HEK293 (cell line): ENCODE measurements around the gene OR6A2.

Experiments
- CTCF ChIA-PET: fragments of 350-600 bp; formaldehyde crosslinking; extraction: SDS; loops from one replicate; lab custom pipeline; 2021; ENCODE audit warnings: antibody characterized with exemption; lab: Yijun Ruan, JAX
- POLR2A ChIA-PET: fragments of 300-600 bp; formaldehyde crosslinking; extraction: SDS; loops from one replicate; lab custom pipeline; 2020; ENCODE audit warnings: antibody characterized with exemption, inconsistent platforms; lab: Yijun Ruan, JAX
- H3K27ac ChIP-seq: fragments of 200-500 bp; sonication (Bioruptor generic); 2 replicates; pipeline ENCODE4 v1.5.1; 2014; ENCODE audit warnings: low read depth, low read length, control low read depth, inconsistent platforms; ENCODE audit errors: extremely low read depth
- H3K36me3 ChIP-seq, 2 experiments: fragments of 200-500 bp in 1 of 2; sonication (Bioruptor generic) in 1 of 2; 1 replicate in 1 of 2; 2 replicates in 1 of 2; pipeline ENCODE4 v1.5.1; 2014 to 2017; ENCODE audit warnings: inconsistent platforms in 2 of 2, low read length in 2 of 2; ENCODE audit not compliant: control insufficient read depth in 2 of 2, insufficient read depth in 1 of 2
- H3K4me1 ChIP-seq: fragments of 200-500 bp; sonication (Bioruptor generic); 2 replicates; pipeline ENCODE4 v1.5.1; 2014; ENCODE audit warnings: mild to moderate bottlenecking, low read length, inconsistent platforms; ENCODE audit not compliant: control insufficient read depth, insufficient read depth
- H3K4me3 ChIP-seq: 2 replicates; pipeline ENCODE4 v1.5.1; 2011; ENCODE audit warnings: low read depth, mild to moderate bottlenecking, control low read depth, low read length, moderate library complexity
- H3K9me3 ChIP-seq: fragments of 200-500 bp; sonication (Bioruptor generic); 2 replicates; pipeline ENCODE4 v1.5.1; 2014; ENCODE audit warnings: low read depth, low read length, inconsistent platforms; ENCODE audit not compliant: control insufficient read depth, insufficient read depth
- GFI1B ChIP-seq: fragments of 450-650 bp; formaldehyde crosslinking; IDR thresholded peaks from 2 replicates; pipeline ENCODE4 v1.5.1; 2016; ENCODE audit warnings: missing biosample characterization, missing genetic modification characterization
- GLI2 ChIP-seq: fragments of 450-650 bp; formaldehyde crosslinking; IDR thresholded peaks from 2 replicates; pipeline ENCODE4; 2017; ENCODE audit warnings: missing biosample characterization, missing genetic modification characterization, low read depth, borderline replicate concordance
- GLIS1 ChIP-seq: fragments of 450-650 bp; formaldehyde crosslinking; IDR thresholded peaks from 2 replicates; pipeline ENCODE4 v1.5.1; 2016; ENCODE audit warnings: missing biosample characterization, missing genetic modification characterization
- GLIS2 ChIP-seq: fragments of 450-650 bp; formaldehyde crosslinking; IDR thresholded peaks from 2 replicates; pipeline ENCODE4 v1.5.1; 2016; ENCODE audit warnings: missing biosample characterization, missing genetic modification characterization
- HOXD13 ChIP-seq: sonication (generic); formaldehyde crosslinking; IDR thresholded peaks from 2 replicates; pipeline ENCODE4 v1.8.0; 2022; ENCODE audit warnings: missing genetic modification reagents, borderline replicate concordance
- KLF16 ChIP-seq: fragments of 450-650 bp; formaldehyde crosslinking; IDR thresholded peaks from 2 replicates; pipeline ENCODE4 v1.5.1; 2017; ENCODE audit warnings: missing biosample characterization, missing genetic modification characterization
- KLF8 ChIP-seq: fragments of 450-650 bp; formaldehyde crosslinking; IDR thresholded peaks from 2 replicates; pipeline ENCODE4 v1.5.1; 2016; ENCODE audit warnings: missing biosample characterization, missing genetic modification characterization
- PRDM1 ChIP-seq: fragments of 450-650 bp; formaldehyde crosslinking; IDR thresholded peaks from 2 replicates; pipeline ENCODE4; 2016; ENCODE audit warnings: missing biosample characterization, missing genetic modification characterization
- RBAK ChIP-seq: fragments of 450-650 bp; formaldehyde crosslinking; IDR thresholded peaks from 2 replicates; pipeline ENCODE4 v1.5.1; 2016; ENCODE audit warnings: missing biosample characterization, missing genetic modification characterization
- TCF7L2 ChIP-seq: IDR thresholded peaks from 2 replicates; pipeline ENCODE4 v1.6.1; 2011; ENCODE audit warnings: low read depth, mild to moderate bottlenecking, inconsistent platforms, low read length, moderate library complexity, borderline replicate concordance
- ZNF138 ChIP-seq: fragments of 450-650 bp; formaldehyde crosslinking; IDR thresholded peaks from 2 replicates; pipeline ENCODE4 v1.5.1; 2016; ENCODE audit warnings: missing biosample characterization, missing genetic modification characterization, borderline replicate concordance
- ZNF211 ChIP-seq: fragments of 450-650 bp; formaldehyde crosslinking; IDR thresholded peaks from 2 replicates; pipeline ENCODE4 v1.5.1; 2016; ENCODE audit warnings: low read depth, missing biosample characterization, missing genetic modification characterization
- ZNF24 ChIP-seq: fragments of 450-650 bp; formaldehyde crosslinking; IDR thresholded peaks from 2 replicates; pipeline ENCODE4 v1.5.1; 2016; ENCODE audit warnings: missing biosample characterization, missing genetic modification characterization
- ZNF266 ChIP-seq: fragments of 450-650 bp; formaldehyde crosslinking; IDR thresholded peaks from 2 replicates; pipeline ENCODE4 v1.5.1; 2016; ENCODE audit warnings: missing biosample characterization, missing genetic modification characterization, low read depth
- ZNF560 ChIP-seq: fragments of 450-650 bp; formaldehyde crosslinking; IDR thresholded peaks from 2 replicates; pipeline ENCODE4 v1.5.1; 2017; ENCODE audit warnings: missing biosample characterization, missing genetic modification characterization, borderline replicate concordance
- ZNF571 ChIP-seq: fragments of 450-650 bp; formaldehyde crosslinking; IDR thresholded peaks from 2 replicates; pipeline ENCODE4 v1.5.0; 2017; ENCODE audit warnings: missing biosample characterization, missing genetic modification characterization
- ZNF585B ChIP-seq: fragments of 450-650 bp; formaldehyde crosslinking; IDR thresholded peaks from 2 replicates; pipeline ENCODE4 v1.5.1; 2016; ENCODE audit warnings: missing biosample characterization, missing genetic modification characterization
- ZNF639 ChIP-seq: fragments of 450-650 bp; formaldehyde crosslinking; IDR thresholded peaks from 2 replicates; pipeline ENCODE4 v1.5.1; 2016; ENCODE audit warnings: missing biosample characterization, missing genetic modification characterization
- ZNF654 ChIP-seq: fragments of 450-650 bp; formaldehyde crosslinking; IDR thresholded peaks from 2 replicates; pipeline ENCODE4 v1.5.1; 2016; ENCODE audit warnings: low read depth, missing biosample characterization, missing genetic modification characterization
- ZNF658 ChIP-seq: fragments of 450-650 bp; formaldehyde crosslinking; IDR thresholded peaks from 2 replicates; pipeline ENCODE4; 2016; ENCODE audit warnings: missing biosample characterization, missing genetic modification characterization
- ZSCAN23 ChIP-seq: fragments of 450-650 bp; formaldehyde crosslinking; IDR thresholded peaks from 2 replicates; pipeline ENCODE4 v1.5.1; 2016; ENCODE audit warnings: missing biosample characterization, missing genetic modification characterization
- ZSCAN30 ChIP-seq: fragments of 450-650 bp; IDR thresholded peaks from 2 replicates; pipeline ENCODE4 v1.5.1; 2018; ENCODE audit warnings: missing biosample characterization, mild to moderate bottlenecking, missing genetic modification characterization, moderate library complexity
- TF ChIP-seq, protein P1 (sequence below): fragments of 450-650 bp; formaldehyde crosslinking; IDR thresholded peaks from 2 replicates; pipeline ENCODE4 v1.5.1; 2016; ENCODE audit warnings: missing biosample characterization, missing genetic modification characterization
- TF ChIP-seq, protein P2 (sequence below): fragments of 450-650 bp; formaldehyde crosslinking; IDR thresholded peaks from 2 replicates; pipeline ENCODE4 v1.5.1; 2016; ENCODE audit warnings: missing biosample characterization, missing genetic modification characterization
- TF ChIP-seq, protein P3 (sequence below): fragments of 450-650 bp; formaldehyde crosslinking; IDR thresholded peaks from 2 replicates; pipeline ENCODE4 v1.5.1; 2016; ENCODE audit warnings: missing biosample characterization, missing genetic modification characterization, low read depth

The OR6A2 gene

DNA sequence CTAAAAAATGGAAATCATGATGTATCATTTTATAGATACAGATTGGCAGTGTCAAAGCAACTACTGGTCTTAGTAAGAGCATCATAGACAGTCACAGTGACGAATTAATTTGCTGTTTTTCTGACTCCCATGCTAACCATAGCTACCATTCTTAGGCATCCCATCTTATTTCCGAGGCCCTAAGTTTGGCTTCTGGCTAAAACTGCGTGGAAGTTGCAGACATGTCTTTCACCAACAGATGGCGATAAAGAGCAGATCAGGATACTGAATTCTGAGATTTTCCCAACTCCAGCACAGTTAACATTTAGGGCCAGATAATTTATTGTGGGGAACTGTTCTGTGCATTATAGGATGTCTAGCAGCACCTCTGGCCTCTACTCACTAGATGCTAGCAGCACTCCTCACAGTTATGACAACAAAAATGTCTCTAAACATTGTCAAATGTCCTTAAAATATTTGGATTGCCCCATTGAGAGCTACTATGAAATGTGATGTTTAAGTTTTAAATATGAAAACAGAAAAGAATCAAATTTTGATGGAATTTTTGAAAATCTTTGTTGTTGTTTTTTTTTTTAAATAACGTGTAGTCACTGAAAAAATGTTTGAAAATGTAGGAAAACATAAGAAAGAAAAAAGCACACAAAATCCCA lies 44.1 kb downstream of the OR6A2 start:
- ChIA-PET CTCF (interaction anchor here (0.5 to 6.3 kb wide), 48 partner anchors 9 to 1703 kb away, joined by 3 to 83 read pairs (median 3); partner anchors contain the start of genes NLRP14 and ZNF214), POLR2A (no interaction called here)
- Histone ChIP-seq H3K9me3 (no peaks in the 10 kb centered on the region), H3K4me3 (no peak overlapping the region), H3K36me3 (no peaks in the 10 kb centered on the region), H3K27ac (no peak overlapping the region), H3K4me1 (no peaks in the 10 kb centered on the region)
- peak; percentile 22; the same call in 1 of the 2 replicates for TF ChIP-seq ZNF654 (tag by site-specific recombination)
- TF ChIP-seq ZNF266 (tag by site-specific recombination) = no peak
- TF ChIP-seq, protein P1, sequence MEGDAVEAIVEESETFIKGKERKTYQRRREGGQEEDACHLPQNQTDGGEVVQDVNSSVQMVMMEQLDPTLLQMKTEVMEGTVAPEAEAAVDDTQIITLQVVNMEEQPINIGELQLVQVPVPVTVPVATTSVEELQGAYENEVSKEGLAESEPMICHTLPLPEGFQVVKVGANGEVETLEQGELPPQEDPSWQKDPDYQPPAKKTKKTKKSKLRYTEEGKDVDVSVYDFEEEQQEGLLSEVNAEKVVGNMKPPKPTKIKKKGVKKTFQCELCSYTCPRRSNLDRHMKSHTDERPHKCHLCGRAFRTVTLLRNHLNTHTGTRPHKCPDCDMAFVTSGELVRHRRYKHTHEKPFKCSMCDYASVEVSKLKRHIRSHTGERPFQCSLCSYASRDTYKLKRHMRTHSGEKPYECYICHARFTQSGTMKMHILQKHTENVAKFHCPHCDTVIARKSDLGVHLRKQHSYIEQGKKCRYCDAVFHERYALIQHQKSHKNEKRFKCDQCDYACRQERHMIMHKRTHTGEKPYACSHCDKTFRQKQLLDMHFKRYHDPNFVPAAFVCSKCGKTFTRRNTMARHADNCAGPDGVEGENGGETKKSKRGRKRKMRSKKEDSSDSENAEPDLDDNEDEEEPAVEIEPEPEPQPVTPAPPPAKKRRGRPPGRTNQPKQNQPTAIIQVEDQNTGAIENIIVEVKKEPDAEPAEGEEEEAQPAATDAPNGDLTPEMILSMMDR (tag by site-specific recombination) = peak; percentile 20; the same call in 1 of the 2 replicates

GRCh38 chr11:6747097-6747668 lies 52.3 kb downstream of the OR6A2 start:
- TF ChIP-seq ZNF639 (tag by site-specific recombination) (no peak), ZNF211 (no peak), GLI2 (tag by site-specific recombination) (no peak), ZNF658 (tag by site-specific recombination) (no peak), GFI1B (no peak), PRDM1 (no peak)
- TF ChIP-seq, protein P2, sequence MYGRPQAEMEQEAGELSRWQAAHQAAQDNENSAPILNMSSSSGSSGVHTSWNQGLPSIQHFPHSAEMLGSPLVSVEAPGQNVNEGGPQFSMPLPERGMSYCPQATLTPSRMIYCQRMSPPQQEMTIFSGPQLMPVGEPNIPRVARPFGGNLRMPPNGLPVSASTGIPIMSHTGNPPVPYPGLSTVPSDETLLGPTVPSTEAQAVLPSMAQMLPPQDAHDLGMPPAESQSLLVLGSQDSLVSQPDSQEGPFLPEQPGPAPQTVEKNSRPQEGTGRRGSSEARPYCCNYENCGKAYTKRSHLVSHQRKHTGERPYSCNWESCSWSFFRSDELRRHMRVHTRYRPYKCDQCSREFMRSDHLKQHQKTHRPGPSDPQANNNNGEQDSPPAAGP (tag by site-specific recombination) = no peak
- ChIA-PET CTCF (interaction anchor here (0.6 to 4.9 kb wide), 3 partner anchors 9 to 41 kb away, joined by 3 to 58 read pairs (median 6); no protein-coding TSS in a partner anchor), POLR2A (no interaction called here)
- Histone ChIP-seq H3K4me1 (no peaks in the 10 kb centered on the region), H3K9me3 (no peaks in the 10 kb centered on the region), H3K4me3 (no peak overlapping the region), H3K27ac (no peak overlapping the region), H3K36me3 (no peaks in the 10 kb centered on the region)

GRCh38 chr11:6746626-6747025 lies 52.9 kb downstream of the OR6A2 start:
- H3K4me1 ChIP-seq = no peaks in the 10 kb centered on the region
- no peak overlapping the region for H3K27ac ChIP-seq
- no peaks in the 10 kb centered on the region for H3K36me3 ChIP-seq
- CTCF ChIA-PET = interaction anchor here (0.6 to 4.9 kb wide), 4 partner anchors 9 to 40 kb away, joined by 3 to 58 read pairs (median 4); no protein-coding TSS in a partner anchor
- POLR2A ChIA-PET = no interaction called here
- no peak for TF ChIP-seq GLIS2 (tag by site-specific recombination)
- TF ChIP-seq HOXD13 = no peak
- TF ChIP-seq ZSCAN30 = no peak
- no peak for TF ChIP-seq ZNF571
- TF ChIP-seq ZSCAN23 (tag by site-specific recombination) = no peak
- TF ChIP-seq, protein P3, sequence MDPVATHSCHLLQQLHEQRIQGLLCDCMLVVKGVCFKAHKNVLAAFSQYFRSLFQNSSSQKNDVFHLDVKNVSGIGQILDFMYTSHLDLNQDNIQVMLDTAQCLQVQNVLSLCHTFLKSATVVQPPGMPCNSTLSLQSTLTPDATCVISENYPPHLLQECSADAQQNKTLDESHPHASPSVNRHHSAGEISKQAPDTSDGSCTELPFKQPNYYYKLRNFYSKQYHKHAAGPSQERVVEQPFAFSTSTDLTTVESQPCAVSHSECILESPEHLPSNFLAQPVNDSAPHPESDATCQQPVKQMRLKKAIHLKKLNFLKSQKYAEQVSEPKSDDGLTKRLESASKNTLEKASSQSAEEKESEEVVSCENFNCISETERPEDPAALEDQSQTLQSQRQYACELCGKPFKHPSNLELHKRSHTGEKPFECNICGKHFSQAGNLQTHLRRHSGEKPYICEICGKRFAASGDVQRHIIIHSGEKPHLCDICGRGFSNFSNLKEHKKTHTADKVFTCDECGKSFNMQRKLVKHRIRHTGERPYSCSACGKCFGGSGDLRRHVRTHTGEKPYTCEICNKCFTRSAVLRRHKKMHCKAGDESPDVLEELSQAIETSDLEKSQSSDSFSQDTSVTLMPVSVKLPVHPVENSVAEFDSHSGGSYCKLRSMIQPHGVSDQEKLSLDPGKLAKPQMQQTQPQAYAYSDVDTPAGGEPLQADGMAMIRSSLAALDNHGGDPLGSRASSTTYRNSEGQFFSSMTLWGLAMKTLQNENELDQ (tag by site-specific recombination) = no peak
- no peak for TF ChIP-seq ZNF24 (tag by site-specific recombination)
- no peak for TF ChIP-seq TCF7L2
- no peak for TF ChIP-seq GLIS1 (tag by site-specific recombination)
- no peak for TF ChIP-seq ZNF585B (tag by site-specific recombination)
- TF ChIP-seq ZNF138 (tag by site-specific recombination) = no peak
- TF ChIP-seq KLF16 (tag by site-specific recombination) = no peak
- no peak for TF ChIP-seq KLF8 (tag by site-specific recombination)
- no peak for TF ChIP-seq ZNF266 (tag by site-specific recombination)
- TF ChIP-seq ZNF560 = no peak
- TF ChIP-seq RBAK (tag by site-specific recombination) = no peak
- H3K9me3 ChIP-seq = no peaks in the 10 kb centered on the region
- no peak overlapping the region for H3K4me3 ChIP-seq
